ENCODE results near the gene IFNA16. TPM values are rescaled to one million over a fixed set of nuclear protein-coding genes. Genes with fewer than 3 reads are reported as not detected.
A peak's percentile ranks its signal among the peaks of the same experiment; 100 is the strongest.
"Not testable (repeated sequence)": the region's sequence is repeated elsewhere in the genome, so short reads cannot be mapped to it uniquely, and the experiment has no call there.

Gene IFNA16
- total and polyA plus RNA-seq, 9 donors: not detected

DNA sequence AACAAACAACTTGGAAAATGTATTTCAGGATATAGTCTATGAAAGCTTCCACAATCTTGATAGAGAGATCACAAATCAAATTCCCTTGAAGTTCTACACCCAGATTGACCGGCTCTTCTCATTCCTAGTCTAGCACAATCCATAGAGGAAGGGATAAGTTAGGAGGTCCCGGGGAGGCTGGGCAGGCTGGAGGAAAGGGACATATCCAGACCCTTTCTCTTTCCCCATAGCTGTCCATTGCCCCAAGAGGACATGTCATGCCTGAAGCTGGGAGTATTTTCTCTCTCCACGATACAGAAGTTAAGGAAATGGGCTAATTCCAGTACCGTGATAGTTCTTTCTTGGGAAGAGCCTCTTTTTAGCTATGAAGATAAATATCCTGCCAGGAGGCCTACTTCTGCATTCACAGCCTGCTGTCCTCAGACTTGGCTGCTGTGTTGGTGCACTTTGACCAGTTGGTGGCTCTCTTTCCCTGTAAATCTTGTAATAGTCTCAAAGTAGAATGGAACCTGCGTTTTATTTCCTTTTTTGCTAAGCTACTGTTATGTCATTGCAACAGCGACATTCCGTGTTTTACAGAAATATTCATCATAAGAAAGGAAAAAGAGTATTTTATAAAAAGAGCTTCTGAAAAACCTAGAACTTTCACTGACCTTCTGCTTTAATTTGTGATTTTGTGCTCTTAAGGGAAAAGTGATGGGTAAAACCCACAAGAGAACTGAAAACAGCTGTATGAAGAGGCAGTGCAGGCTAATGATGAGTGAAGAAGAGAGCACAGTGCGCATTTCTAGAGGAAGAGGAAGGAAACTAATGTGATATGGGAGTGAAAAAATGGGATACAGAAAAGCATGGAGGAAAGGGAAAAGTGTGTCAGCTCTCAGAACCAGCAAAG, 18.6 kb upstream of the IFNA16 start:
- WGBS (ENCODE audit: insufficient coverage): 33% methylated on average over 1 of the region's 8 CpGs
- not testable (repeated sequence) for H3K27ac ChIP-seq (ENCODE audit: low read length)
- DNase-seq: peak; percentile 68

DNA sequence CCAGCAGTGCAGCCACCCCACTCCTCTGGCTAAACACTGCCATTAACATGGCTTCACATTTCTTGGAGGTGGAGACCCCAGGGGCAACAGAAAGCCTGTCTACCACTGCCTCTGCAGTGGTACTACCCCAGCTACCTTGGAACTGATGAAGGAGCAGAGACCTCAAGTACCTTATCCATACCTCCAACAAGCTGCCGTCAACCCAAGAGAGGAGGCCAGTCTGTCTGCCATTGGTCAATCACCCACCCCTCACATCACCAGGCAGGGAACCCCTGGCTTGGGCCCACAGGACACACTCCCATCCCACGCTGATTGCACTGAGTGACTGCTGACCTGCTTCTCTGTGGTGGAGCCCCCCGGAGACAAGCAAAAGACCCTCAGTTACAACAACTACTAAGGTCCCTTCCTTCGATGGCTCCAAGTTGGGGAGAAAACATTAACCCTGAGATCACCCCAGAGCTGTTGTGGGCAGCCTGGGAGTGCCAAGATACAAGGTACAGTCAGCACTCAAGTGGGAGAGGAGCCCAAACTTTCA, 17.1 kb upstream of the IFNA16 start:
- 79% methylated on average over 3 of the region's 4 CpGs for WGBS (ENCODE audit: insufficient coverage)
- H3K9me3 ChIP-seq (replicated peaks; ENCODE audit: control insufficient read depth, low read depth, low read length): no peaks in the 10 kb centered on the region
- no peaks in the 10 kb centered on the region for H3K4me1 ChIP-seq (ENCODE audit: control insufficient read depth, insufficient read depth, low read length)
- no peak overlapping the region for H3K27ac ChIP-seq (ENCODE audit: low read length)
- H3K27me3 ChIP-seq (ENCODE audit: control insufficient read depth, insufficient read depth, low read length): no peaks in the 10 kb centered on the region
- H3K36me3 ChIP-seq (ENCODE audit: control insufficient read depth, insufficient read depth, low read length): no peaks in the 10 kb centered on the region
- no peak for DNase-seq
- no peak overlapping the region for H3K4me3 ChIP-seq (ENCODE audit: low read length)

More for the DNA sequence above, 18.6 kb upstream of the IFNA16 start:
- not testable (repeated sequence) for H3K27me3 ChIP-seq (ENCODE audit: control insufficient read depth, insufficient read depth, low read length); H3K9me3 ChIP-seq (replicated peaks; ENCODE audit: control insufficient read depth, low read depth, low read length); H3K4me1 ChIP-seq (ENCODE audit: control insufficient read depth, insufficient read depth, low read length); H3K4me3 ChIP-seq (ENCODE audit: low read length); H3K36me3 ChIP-seq (ENCODE audit: control insufficient read depth, insufficient read depth, low read length)

DNA sequence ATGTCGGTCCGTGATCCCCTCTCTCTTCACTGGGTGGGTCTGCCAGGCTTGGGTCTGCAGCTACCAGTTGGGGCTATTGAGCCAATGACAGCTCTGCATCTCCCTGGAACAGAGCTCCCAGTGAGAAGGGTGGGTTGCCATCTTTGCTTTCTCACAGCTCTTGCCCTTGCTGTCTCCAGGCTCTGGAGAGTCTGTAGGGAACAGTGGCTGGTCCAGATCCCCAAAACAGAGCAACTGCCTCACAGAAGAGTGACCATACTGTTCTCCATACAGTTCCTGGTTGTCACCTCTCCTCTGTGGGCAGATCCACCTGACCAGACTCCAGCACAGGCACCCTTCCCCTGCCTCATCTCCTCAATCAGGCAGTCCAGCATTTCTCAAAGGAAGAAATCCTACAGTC, 16.1 kb upstream of the IFNA16 start:
- Histone ChIP-seq H3K27ac (ENCODE audit: low read length) (no peak overlapping the region), H3K9me3 (replicated peaks; ENCODE audit: control insufficient read depth, low read depth, low read length) (no peaks in the 10 kb centered on the region), H3K4me3 (ENCODE audit: low read length) (no peak overlapping the region), H3K4me1 (ENCODE audit: control insufficient read depth, insufficient read depth, low read length) (no peaks in the 10 kb centered on the region), H3K36me3 (ENCODE audit: control insufficient read depth, insufficient read depth, low read length) (no peaks in the 10 kb centered on the region), H3K27me3 (ENCODE audit: control insufficient read depth, insufficient read depth, low read length) (no peaks in the 10 kb centered on the region)
- 100% methylated on average over 1 of the region's 2 CpGs for WGBS (ENCODE audit: insufficient coverage)
- no peak for DNase-seq

DNA sequence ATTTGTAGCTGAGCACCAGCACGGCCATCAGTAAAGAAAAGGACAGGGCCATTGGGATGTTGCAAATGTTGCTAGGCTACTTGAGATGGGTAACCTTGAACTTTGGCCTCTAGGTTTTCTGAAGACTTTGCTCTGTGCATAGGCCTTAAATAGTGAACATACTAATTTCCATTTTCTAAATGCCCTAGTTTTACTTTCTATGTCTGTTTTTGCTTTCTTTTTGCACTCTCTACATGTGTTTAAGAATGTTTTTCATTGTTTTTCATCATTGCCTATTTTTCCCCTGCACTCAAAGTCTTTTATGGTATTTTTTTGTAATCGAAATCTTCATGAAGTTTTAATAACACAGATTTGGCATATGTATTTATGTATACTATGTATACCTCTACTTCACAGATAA, 11.0 kb upstream of the IFNA16 start, which contains the start of gene IFNA17:
Gene IFNA17 (minus strand): TSS at position 101 of the 400 bp plus-strand sequence. CDS start 49 bp downstream, at position 52.
- WGBS (ENCODE audit: insufficient coverage): no CpG with 5 or more reads among the region's 2 CpGs
- DNase-seq: no peak
- Histone ChIP-seq H3K27me3 (ENCODE audit: control insufficient read depth, insufficient read depth, low read length) (no peaks in the 10 kb centered on the region), H3K27ac (ENCODE audit: low read length) (no peak within 1 kb of the TSS), H3K36me3 (ENCODE audit: control insufficient read depth, insufficient read depth, low read length) (no peaks in the 10 kb centered on the region), H3K4me1 (ENCODE audit: control insufficient read depth, insufficient read depth, low read length) (no peaks in the 10 kb centered on the region), H3K9me3 (replicated peaks; ENCODE audit: control insufficient read depth, low read depth, low read length) (no peaks in the 10 kb centered on the region), H3K4me3 (ENCODE audit: low read length) (no peak within 1 kb of the TSS)

DNA sequence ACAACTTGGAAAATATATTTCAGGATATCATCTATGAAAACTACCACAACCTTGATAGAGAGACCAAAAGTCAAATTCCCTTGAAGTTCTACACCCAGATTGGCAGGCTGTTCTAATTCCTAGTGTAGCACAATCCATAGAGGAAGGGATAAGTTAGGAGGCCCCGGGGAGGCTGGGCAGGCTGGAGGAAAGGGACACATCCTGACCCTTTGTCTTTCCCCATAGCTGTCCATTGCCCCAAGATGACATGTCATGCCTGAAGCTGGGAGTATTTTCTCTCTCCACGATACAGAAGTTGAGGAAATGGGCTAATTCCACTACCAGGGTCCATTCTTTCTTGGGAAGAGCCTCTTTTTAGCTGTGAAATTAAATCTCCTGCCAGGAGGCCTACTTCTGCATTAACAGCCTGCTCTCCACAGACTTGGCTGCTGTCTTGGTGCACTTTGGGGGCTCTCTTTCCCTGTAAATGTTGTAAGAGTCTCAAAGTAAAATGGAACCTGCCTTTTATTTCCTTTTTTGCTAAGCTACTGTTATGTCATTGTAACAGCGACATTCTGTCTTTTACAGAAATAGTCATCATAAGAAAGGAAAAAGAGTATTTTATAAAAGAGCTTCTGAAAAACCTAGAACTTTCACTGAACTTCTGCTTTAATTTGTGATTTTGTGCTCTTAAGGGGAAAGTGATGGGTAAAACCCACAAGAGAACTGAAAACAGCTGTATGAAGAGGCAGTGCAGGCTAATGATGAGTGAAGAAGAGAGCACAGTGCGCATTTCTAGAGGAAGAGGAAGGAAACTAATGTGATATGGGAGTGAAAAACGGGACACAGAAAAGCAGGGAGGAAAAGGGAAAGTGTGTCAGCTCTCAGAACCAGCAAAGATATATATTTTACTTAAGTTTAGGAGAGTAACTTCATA, 3.4 kb downstream of the IFNA16 start:
- H3K36me3 ChIP-seq (ENCODE audit: control insufficient read depth, insufficient read depth, low read length): not testable (repeated sequence)
- WGBS (ENCODE audit: insufficient coverage): no CpG with 5 or more reads among the region's 5 CpGs
- DNase-seq: peak; percentile 1

DNA sequence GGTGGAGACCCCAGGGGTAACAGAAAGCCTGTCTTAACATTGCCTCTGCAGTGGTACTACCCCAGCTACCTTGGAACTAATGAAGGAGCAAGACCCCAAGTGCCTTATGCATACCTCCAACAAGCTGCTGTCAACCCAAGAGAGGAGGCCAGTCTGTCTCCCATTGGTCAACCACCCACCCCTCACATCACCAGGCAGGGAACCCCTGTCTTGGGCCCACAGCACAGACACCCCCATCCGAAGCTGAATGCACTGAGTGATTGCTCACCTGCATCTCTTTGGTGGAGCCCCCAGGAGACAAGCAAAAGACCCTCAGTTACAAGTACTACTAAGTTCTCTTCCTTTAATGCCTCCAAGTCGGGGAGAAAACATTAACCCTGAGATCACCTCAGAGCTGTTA, 5.0 kb downstream of the IFNA16 start:
- not testable (repeated sequence) for DNase-seq; H3K27ac ChIP-seq (ENCODE audit: low read length); H3K4me1 ChIP-seq (ENCODE audit: control insufficient read depth, insufficient read depth, low read length); H3K27me3 ChIP-seq (ENCODE audit: control insufficient read depth, insufficient read depth, low read length); H3K4me3 ChIP-seq (ENCODE audit: low read length); H3K9me3 ChIP-seq (replicated peaks; ENCODE audit: control insufficient read depth, low read depth, low read length); H3K36me3 ChIP-seq (ENCODE audit: control insufficient read depth, insufficient read depth, low read length)
- 100% methylated on average over 1 of the region's 2 CpGs for WGBS (ENCODE audit: insufficient coverage)

More for the DNA sequence above, 3.4 kb downstream of the IFNA16 start:
- H3K4me3 ChIP-seq (ENCODE audit: low read length); H3K27ac ChIP-seq (ENCODE audit: low read length); H3K9me3 ChIP-seq (replicated peaks; ENCODE audit: control insufficient read depth, low read depth, low read length); H3K27me3 ChIP-seq (ENCODE audit: control insufficient read depth, insufficient read depth, low read length); H3K4me1 ChIP-seq (ENCODE audit: control insufficient read depth, insufficient read depth, low read length): not testable (repeated sequence)

DNA sequence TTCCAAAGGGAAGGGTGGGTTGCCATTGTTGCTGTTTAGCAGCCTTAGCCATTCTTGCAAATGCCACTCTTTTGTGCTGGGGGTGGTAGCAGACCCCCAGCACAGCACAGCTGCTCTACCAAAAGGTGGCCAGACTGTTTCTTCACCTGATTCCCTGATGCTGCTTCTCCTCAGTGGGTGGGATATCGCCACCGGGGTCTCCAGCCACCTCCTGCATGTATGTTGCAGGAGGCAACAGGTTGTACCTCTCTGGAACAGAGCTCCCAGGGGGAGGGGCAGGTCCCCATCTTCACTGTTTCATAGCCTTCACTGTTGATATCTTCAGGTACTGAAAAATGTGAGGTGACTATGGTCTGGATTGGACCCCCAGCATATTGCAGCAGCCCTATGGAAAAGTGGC, 6.3 kb downstream of the IFNA16 start:
- H3K4me3 ChIP-seq (ENCODE audit: low read length): not testable (repeated sequence)
- WGBS (ENCODE audit: insufficient coverage): no CpG with 5 or more reads among the region's 2 CpGs

DNA sequence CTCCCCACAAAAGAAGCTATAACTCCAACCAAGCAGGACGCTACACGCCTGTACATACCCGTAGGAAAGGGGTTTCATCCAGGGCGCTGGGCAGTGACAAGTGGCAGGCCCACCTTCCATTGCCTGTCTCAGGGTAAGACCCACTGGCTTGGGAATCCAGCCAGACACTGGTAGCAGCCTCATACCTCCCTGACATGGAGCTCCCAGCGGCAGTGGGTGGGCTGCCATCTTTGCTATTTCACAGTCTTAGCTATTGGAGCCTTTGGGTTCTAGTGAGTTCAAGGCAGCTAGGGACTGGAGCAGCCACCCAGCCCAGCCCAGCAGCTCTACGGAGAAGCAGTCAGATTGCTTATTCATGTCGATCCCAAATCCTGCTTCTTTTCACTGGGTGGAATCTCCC, 6.8 kb downstream of the IFNA16 start:
- no peak overlapping the region for H3K4me3 ChIP-seq (ENCODE audit: low read length)
- H3K36me3 ChIP-seq (ENCODE audit: control insufficient read depth, insufficient read depth, low read length): no peaks in the 10 kb centered on the region
- no peaks in the 10 kb centered on the region for H3K9me3 ChIP-seq (replicated peaks; ENCODE audit: control insufficient read depth, low read depth, low read length)
- 90% methylated on average over 7 of the region's 7 CpGs for WGBS (ENCODE audit: insufficient coverage)
- H3K4me1 ChIP-seq (ENCODE audit: control insufficient read depth, insufficient read depth, low read length): no peaks in the 10 kb centered on the region
- no peak overlapping the region for H3K27ac ChIP-seq (ENCODE audit: low read length)
- H3K27me3 ChIP-seq (ENCODE audit: control insufficient read depth, insufficient read depth, low read length): no peaks in the 10 kb centered on the region
- no peak for DNase-seq

More for the DNA sequence above, 6.3 kb downstream of the IFNA16 start:
- H3K4me1 ChIP-seq (ENCODE audit: control insufficient read depth, insufficient read depth, low read length); H3K27ac ChIP-seq (ENCODE audit: low read length); H3K27me3 ChIP-seq (ENCODE audit: control insufficient read depth, insufficient read depth, low read length); H3K36me3 ChIP-seq (ENCODE audit: control insufficient read depth, insufficient read depth, low read length); DNase-seq; H3K9me3 ChIP-seq (replicated peaks; ENCODE audit: control insufficient read depth, low read depth, low read length): not testable (repeated sequence)

DNA sequence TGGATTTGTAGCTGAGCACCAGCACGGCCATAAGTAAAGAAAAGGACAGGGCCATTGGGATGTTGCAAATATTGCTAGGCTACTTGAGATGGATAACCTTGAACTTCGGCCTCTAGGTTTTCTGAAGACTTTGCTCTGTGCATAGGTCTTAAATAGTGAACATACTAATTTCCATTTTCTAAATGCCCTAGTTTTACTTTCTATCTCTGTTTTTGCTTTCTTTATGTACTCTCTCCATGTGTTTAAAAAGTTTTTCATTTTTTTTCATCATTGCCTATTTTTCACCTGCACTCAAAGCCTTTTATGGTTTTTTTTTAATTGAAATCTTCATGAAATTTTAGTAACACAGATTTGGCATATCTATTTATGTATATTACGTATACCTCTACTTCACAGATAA, 10.1 kb downstream of the IFNA16 start, which contains the start of gene IFNA10:
Gene IFNA10 (minus strand): TSS at position 101 of the 400 bp plus-strand sequence. CDS start 46 bp downstream, at position 55.
- WGBS (ENCODE audit: insufficient coverage): no CpG with 5 or more reads among the region's 3 CpGs
- not testable (repeated sequence) for H3K9me3 ChIP-seq (replicated peaks; ENCODE audit: control insufficient read depth, low read depth, low read length); H3K4me1 ChIP-seq (ENCODE audit: control insufficient read depth, insufficient read depth, low read length); H3K4me3 ChIP-seq (ENCODE audit: low read length); H3K27me3 ChIP-seq (ENCODE audit: control insufficient read depth, insufficient read depth, low read length); H3K27ac ChIP-seq (ENCODE audit: low read length); DNase-seq; H3K36me3 ChIP-seq (ENCODE audit: control insufficient read depth, insufficient read depth, low read length)

DNA sequence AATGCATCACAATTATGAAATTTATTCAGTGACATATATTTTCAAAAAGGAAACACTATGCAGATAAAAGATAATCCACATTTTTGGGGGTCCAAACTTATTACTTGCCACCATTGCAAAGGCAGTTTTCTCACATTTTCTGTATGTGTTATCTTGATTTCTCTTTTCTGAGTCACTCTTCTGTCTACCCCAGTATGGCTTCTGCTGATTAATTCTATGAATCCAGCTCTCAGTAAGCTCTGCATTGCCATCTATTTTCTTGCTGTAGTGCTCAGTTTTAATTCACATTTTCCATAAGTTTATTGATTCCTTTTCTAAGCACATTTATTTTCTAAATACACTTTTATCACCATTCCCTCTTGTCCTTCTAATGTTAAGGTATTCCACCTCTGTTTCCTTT, 11.9 kb downstream of the IFNA16 start:
- Histone ChIP-seq H3K36me3 (ENCODE audit: control insufficient read depth, insufficient read depth, low read length) (no peaks in the 10 kb centered on the region), H3K9me3 (replicated peaks; ENCODE audit: control insufficient read depth, low read depth, low read length) (no peaks in the 10 kb centered on the region), H3K27me3 (ENCODE audit: control insufficient read depth, insufficient read depth, low read length) (no peaks in the 10 kb centered on the region), H3K4me1 (ENCODE audit: control insufficient read depth, insufficient read depth, low read length) (no peaks in the 10 kb centered on the region), H3K27ac (ENCODE audit: low read length) (no peak overlapping the region), H3K4me3 (ENCODE audit: low read length) (no peak overlapping the region)
- DNase-seq: no peak

Data from muscle of leg (tissue), 11 donors.